Posterior cingulate gyrus (tissue), 11 donors: ENCODE results near the gene TRPC6.

Experiments used
- DNase-seq, 10 donors: peaks; one replicate each; pipeline versions ENCODE4 v3.0.0 to v3.0.0-alpha.2; 2020 to 2021; ENCODE audit warnings: mixed read lengths in 3 of 10
- intact Hi-C: fragments of 100-400 bp; cut with DNase I; formaldehyde crosslinking; loops from one replicate; pipeline ENCODE4 v1.15.1; 2023

The TRPC6 gene

GRCh38 chr11:101583251-101584128 is at the start of gene TRPC6:
TSS of gene TRPC6 (minus strand) at chr11:101584007. CDS start at chr11:101583503, 504 bp downstream.
- intact Hi-C loops = no loop called here
- peak in 6 of 10 donors; percentile 8 to 86 (median 44) for DNase-seq

GRCh38 chr11:101620026-101620425 is 36.2 kb upstream of the TRPC6 start:
- DNase-seq = no peak
- intact Hi-C loops = no loop called here

- no peak for DNase-seq
- intact Hi-C loops = no loop called here
These were observed 34.9 kb upstream of the TRPC6 start for GRCh38 chr11:101618709-101619108.

- DNase-seq = no peak
- intact Hi-C loops = no loop called here
These were observed 34.0 kb upstream of the TRPC6 start for GRCh38 chr11:101617735-101618332.

- intact Hi-C loops = no loop called here
These were observed 28.7 kb upstream of the TRPC6 start for GRCh38 chr11:101612481-101612880.

GRCh38 chr11:101600924-101601323 is 17.1 kb upstream of the TRPC6 start:
- DNase-seq = no peak
- intact Hi-C loops = no loop called here

More at GRCh38 chr11:101612481-101612880, 28.7 kb upstream of the TRPC6 start:
- no peak for DNase-seq

- no peak for DNase-seq
- intact Hi-C loops = no loop called here
These were observed 3.2 kb upstream of the TRPC6 start for GRCh38 chr11:101586965-101587364.

- intact Hi-C loops = no loop called here
These were observed 848 bp upstream of the TRPC6 start for GRCh38 chr11:101584655-101585054.

GRCh38 chr11:101584129-101584515 is 315 bp upstream of the TRPC6 start:
- intact Hi-C loops = no loop called here
- no peak for DNase-seq

More at GRCh38 chr11:101584655-101585054, 848 bp upstream of the TRPC6 start:
- no peak for DNase-seq

- intact Hi-C loops = no loop called here
- no peak for DNase-seq
These were observed 887 bp downstream of the TRPC6 start for GRCh38 chr11:101582989-101583250.

GRCh38 chr11:101582236-101582988 is 1.4 kb downstream of the TRPC6 start:
- peak in 3 of 10 donors; percentile 47 to 76 (median 74) for DNase-seq
- intact Hi-C loops = no loop called here

- DNase-seq = no peak
- intact Hi-C loops = no loop called here
These were observed 6.3 kb downstream of the TRPC6 start for GRCh38 chr11:101577461-101577860.

GRCh38 chr11:101576456-101576855 is 7.4 kb downstream of the TRPC6 start:
- no peak for DNase-seq
- intact Hi-C loops = no loop called here

GRCh38 chr11:101574886-101575285 is 8.9 kb downstream of the TRPC6 start:
- DNase-seq = no peak
- intact Hi-C loops = no loop called here

GRCh38 chr11:101567071-101567470 is 16.7 kb downstream of the TRPC6 start:
- intact Hi-C loops = no loop called here
- peak in 1 of 10 donors; percentile 44 for DNase-seq

- intact Hi-C loops = no loop called here
- peak in 2 of 10 donors; percentile 54 to 55 for DNase-seq
These were observed 17.2 kb downstream of the TRPC6 start for GRCh38 chr11:101566626-101567025.

GRCh38 chr11:101563166-101563565 is 20.6 kb downstream of the TRPC6 start:
- intact Hi-C loops = no loop called here
- no peak for DNase-seq

- no peak for DNase-seq
- intact Hi-C loops = no loop called here
These were observed 28.4 kb downstream of the TRPC6 start for GRCh38 chr11:101555366-101555765.

GRCh38 chr11:101553891-101554292 is 29.9 kb downstream of the TRPC6 start:
- no peak for DNase-seq
- intact Hi-C loops = no loop called here

- intact Hi-C loops = no loop called here
- no peak for DNase-seq
These were observed 30.9 kb downstream of the TRPC6 start for GRCh38 chr11:101552888-101553287.

- intact Hi-C loops = no loop called here
- DNase-seq = no peak
These were observed 55.3 kb downstream of the TRPC6 start for GRCh38 chr11:101528541-101528940.
